Measurements from ENCODE around the gene BPIFB3.

- no peak for TF ChIP-seq CTCF (IDR thresholded peaks at IDR 0.05; ENCODE audit: low read depth, low read length, poor library complexity, severe bottlenecking)
- TF ChIP-seq EZH2phosphoT487 (IDR thresholded peaks at IDR 0.05; ENCODE audit: borderline replicate concordance, low read length) = no peak
Observed at GRCh38 chr20:33065785-33066184, 12.1 kb downstream of the BPIFB3 start.
